GM12878 (cell line): ENCODE data around the gene MEGF6. TPM values are rescaled to one million over a fixed set of nuclear protein-coding genes. Genes with fewer than 3 reads are reported as not detected.

Experiments used
- ASH2L ChIP-seq: fragments of 300-600, 200-600 bp; sonication (generic); IDR thresholded peaks from 2 replicates; pipeline ENCODE4 v1.6.1; 2017; ENCODE audit warnings: low read depth, mild to moderate bottlenecking, borderline replicate concordance
- BMI1 ChIP-seq: fragments of 450-650 bp; IDR thresholded peaks from 2 replicates; pipeline ENCODE4 v1.6.1; 2016; ENCODE audit warnings: mild to moderate bottlenecking, moderate library complexity, borderline replicate concordance
- CREB1 ChIP-seq: IDR thresholded peaks from 2 replicates; pipeline ENCODE4 v1.6.1; 2012; ENCODE audit warnings: low read depth, mild to moderate bottlenecking, inconsistent platforms
- CREM ChIP-seq: IDR thresholded peaks from 2 replicates; pipeline ENCODE4 v1.6.1; 2014; ENCODE audit warnings: antibody characterized with exemption, low read depth
- ELK1 ChIP-seq: IDR thresholded peaks from 2 replicates; pipeline ENCODE4 v1.6.1; 2012; ENCODE audit warnings: low read depth, low read length, improper control_type of control experiment
- HCFC1 ChIP-seq: fragments of 150-350 bp; IDR thresholded peaks from 2 replicates; pipeline ENCODE4 v1.6.1; 2014; ENCODE audit warnings: low read length
- HDAC6 ChIP-seq: fragments of 200-600 bp; sonication (generic); IDR thresholded peaks from one replicate; pipeline ENCODE4 v1.8.0; 2017; ENCODE audit warnings: antibody characterized with exemption; ENCODE audit not compliant: unreplicated experiment
- KAT2A ChIP-seq: conservative IDR thresholded peaks from 2 replicates; pipeline ENCODE4 v1.6.1; 2011; ENCODE audit warnings: low read depth, low read length; ENCODE audit not compliant: control insufficient read depth
- PML ChIP-seq: IDR thresholded peaks from 2 replicates; pipeline ENCODE4 v1.6.1; 2012; ENCODE audit warnings: low read length, inconsistent platforms
- STAT1 ChIP-seq: fragments of 450-650 bp; conservative IDR thresholded peaks from 2 replicates; pipeline ENCODE4 v1.6.1; 2014; ENCODE audit warnings: antibody characterized with exemption, mild to moderate bottlenecking
- TAF1 ChIP-seq: IDR thresholded peaks from 2 replicates; pipeline ENCODE4 v1.6.1; 2011; ENCODE audit warnings: mild to moderate bottlenecking, low read depth, low read length, borderline replicate concordance
- YY1 ChIP-seq: IDR thresholded peaks from 2 replicates; pipeline ENCODE4 v1.6.1; 2011; ENCODE audit warnings: low read depth, mild to moderate bottlenecking, low read length
- ZBTB33 ChIP-seq: fragments of 450-650 bp; IDR thresholded peaks from 2 replicates; pipeline ENCODE4 v1.6.1; 2017; ENCODE audit warnings: mild to moderate bottlenecking
- ZBTB40 ChIP-seq: fragments of 450-650 bp; IDR thresholded peaks from 2 replicates; pipeline ENCODE4 v1.6.1; 2016; ENCODE audit warnings: mild to moderate bottlenecking, moderate library complexity, borderline replicate concordance
- polyA plus RNA-seq, 11 experiments: library from polyadenylated mRNA; depleted of rRNA in 4 of 11; unstranded in 6 of 11; stranded (reverse) in 5 of 11; fragments of >200 nt; fragmentation: Nextera tagmentation in 4 of 11; fragmentation: Illumina TruSeq in 1 of 11; extraction: Ambion mirVana in 4 of 11; extraction: Trizol in 1 of 11; gene quantifications; 1 replicate in 1 of 11; 2 replicates in 10 of 11; pipeline versions ENCODE4 v1.2.1 to v1.2.3, GENCODE V29; 2011 to 2016; ENCODE audit warnings: inconsistent platforms in 2 of 11, missing spikeins in 2 of 11, low read depth in 1 of 11
- total RNA-seq, 4 experiments: library from RNA; depleted of rRNA in 3 of 4; stranded (reverse); fragments of >200 nt in 3 of 4; fragmentation: Illumina TruSeq in 1 of 4; extraction: Trizol in 1 of 4; gene quantifications; 2 replicates each; pipeline versions ENCODE4 v1.2.1 to v1.2.3, GENCODE V29; 2013 to 2021
- TF ChIP-seq, protein P1 (sequence below): IDR thresholded peaks from 2 replicates; pipeline ENCODE4 v1.6.1; 2012; ENCODE audit warnings: low read depth, low read length, improper control_type of control experiment

MEGF6 gene
- total and polyA plus RNA-seq, 10 of the 15 experiments (the other 5 are each of a cell fraction or from before 2014, with no cell fraction given), result 0.03 to 0.41 TPM; not detected in 8

GRCh38 chr1:3657578-3658230, 46.4 kb upstream of the MEGF6 start (continued):
- TF ChIP-seq BMI1 (no peak), ZBTB33 (no peak), HCFC1 (no peak), CREB1 (no peak), STAT1 (no peak), TAF1 (no peak), CREM (no peak), HDAC6 (no peak), ASH2L (no peak), PML (no peak), YY1 (no peak), ELK1 (no peak), ZBTB40 (no peak), KAT2A (no peak)
- TF ChIP-seq, protein P1, sequence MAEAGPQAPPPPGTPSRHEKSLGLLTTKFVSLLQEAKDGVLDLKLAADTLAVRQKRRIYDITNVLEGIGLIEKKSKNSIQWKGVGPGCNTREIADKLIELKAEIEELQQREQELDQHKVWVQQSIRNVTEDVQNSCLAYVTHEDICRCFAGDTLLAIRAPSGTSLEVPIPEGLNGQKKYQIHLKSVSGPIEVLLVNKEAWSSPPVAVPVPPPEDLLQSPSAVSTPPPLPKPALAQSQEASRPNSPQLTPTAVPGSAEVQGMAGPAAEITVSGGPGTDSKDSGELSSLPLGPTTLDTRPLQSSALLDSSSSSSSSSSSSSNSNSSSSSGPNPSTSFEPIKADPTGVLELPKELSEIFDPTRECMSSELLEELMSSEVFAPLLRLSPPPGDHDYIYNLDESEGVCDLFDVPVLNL, result no peak
